Esophagus squamous epithelium (tissue), 5 donors: Measurements from ENCODE around the gene SNX20. TPM values are rescaled to one million over a fixed set of nuclear protein-coding genes. Genes with fewer than 3 reads are reported as not detected.

Experiments
- DNase-seq: peaks from one replicate; lab custom pipeline; 2025; lab: John Stamatoyannopoulos, UW
- H3K27ac ChIP-seq, 4 donors: fragments of 200-600 bp; sonication (generic); one replicate each; pipeline ENCODE4 v1.5.1; 2016 to 2019; ENCODE audit warnings: mild to moderate bottlenecking in 1 of 4
- H3K27me3 ChIP-seq, 4 donors: fragments of 200-600 bp; sonication (generic); 1 replicate in 3 of 4; 2 replicates in 1 of 4; pipeline versions ENCODE4 v1.5.1 to v1.6.0; 2017 to 2021; ENCODE audit warnings: antibody characterized with exemption in 1 of 4
- H3K36me3 ChIP-seq, 3 donors: fragments of 200-600 bp; sonication (generic); one replicate each; pipeline ENCODE4 v1.5.1; 2016 to 2019
- H3K4me1 ChIP-seq, 3 donors: fragments of 200-600 bp; sonication (generic); one replicate each; pipeline ENCODE4 v1.5.1; 2017 to 2019
- H3K4me3 ChIP-seq, 4 donors: fragments of 200-600 bp; sonication (generic); 1 replicate in 3 of 4; 2 replicates in 1 of 4; pipeline ENCODE4 v1.5.1; 2016 to 2019; ENCODE audit warnings: mild to moderate bottlenecking in 2 of 4, moderate library complexity in 1 of 4
- H3K9me3 ChIP-seq, 3 donors: fragments of 200-600 bp; sonication (generic); one replicate each; pipeline ENCODE4 v1.5.1; 2016 to 2019
- CTCF ChIP-seq, 6 experiments: fragments of 450-650 bp in 4 of 6; fragments of 200-600 bp in 2 of 6; sonication (generic) in 2 of 6; IDR thresholded peaks; one replicate each; pipeline ENCODE4 v1.5.1; 2016 to 2019; ENCODE audit warnings: antibody characterized with exemption in 6 of 6, mild to moderate bottlenecking in 4 of 6, moderate library complexity in 4 of 6
- POLR2A ChIP-seq, 4 donors: fragments of 450-650 bp; IDR thresholded peaks; one replicate each; pipeline ENCODE4 v1.6.1; 2017; ENCODE audit warnings: antibody characterized with exemption in 4 of 4, mild to moderate bottlenecking in 4 of 4, moderate library complexity in 3 of 4
- WGBS, 2 donors: methylation state at CpG; one replicate each; pipeline ENCODE4 v1.1.5; 2018; 5-methylcytosine and 5-hydroxymethylcytosine counted together
- intact Hi-C: fragments of 100-400 bp; cut with DNase I; formaldehyde crosslinking; loops from one replicate; pipeline ENCODE4 v1.15.0; 2022
- total RNA-seq, 4 donors: library from RNA; depleted of rRNA; stranded (reverse); fragments of >200 nt; gene quantifications; one replicate each; pipeline ENCODE4 v1.1.0, GENCODE V29; 2016
- donor health status: DM: yes; HTN: yes; CAD: no.

The SNX20 gene
- total RNA-seq, 4 donors from 2014 or later: 0.38 to 2.9 (median 1.7) TPM

- intact Hi-C loops: no loop called here
These were observed 7.8 kb upstream of the SNX20 start for GRCh38 chr16:50688867-50689266.

GRCh38 chr16:50688083-50688482 is 7.0 kb upstream of the SNX20 start:
- Histone ChIP-seq H3K4me3 (no peak overlapping the region), H3K9me3 (no peaks in the 10 kb centered on the region), H3K27ac (no peak overlapping the region), H3K27me3 (no peaks in the 10 kb centered on the region), H3K4me1 (peaks cover 0 to 26% (median 14%) of the 10 kb centered on the region in 3 donors), H3K36me3 (no peaks in the 10 kb centered on the region)
- TF ChIP-seq CTCF (IDR thresholded peaks at IDR 0.05): no peak
- TF ChIP-seq POLR2A (IDR thresholded peaks at IDR 0.05): no peak
- DNase-seq: no peak
- 32 to 59% methylated on average over 5 to 6 of the region's 12 CpGs for WGBS, 2 donors
- intact Hi-C loops: no loop called here

More at GRCh38 chr16:50688867-50689266, 7.8 kb upstream of the SNX20 start:
- DNase-seq: no peak
- Histone ChIP-seq H3K27ac (no peak overlapping the region), H3K4me1 (peaks cover 7 to 34% (median 18%) of the 10 kb centered on the region in 3 donors), H3K4me3 (no peak overlapping the region), H3K9me3 (no peaks in the 10 kb centered on the region), H3K27me3 (no peaks in the 10 kb centered on the region), H3K36me3 (no peaks in the 10 kb centered on the region)
- no peak for TF ChIP-seq CTCF (IDR thresholded peaks at IDR 0.05)
- WGBS, 2 donors: 50 to 61% methylated on average over 3 of the region's 3 CpGs

- H3K27ac ChIP-seq: peak overlapping the region; percentile 19 to 66 (median 46)
- peak in 1 of 6 experiments; percentile 32 for TF ChIP-seq CTCF (IDR thresholded peaks at IDR 0.05)
- TF ChIP-seq POLR2A (IDR thresholded peaks at IDR 0.05): no peak
- no peaks in the 10 kb centered on the region for H3K36me3 ChIP-seq
- WGBS, 2 donors: 52 to 72% methylated on average over 8 of the region's 8 CpGs
- peaks cover 0 to 22% (median 14%) of the 10 kb centered on the region in 3 donors for H3K4me1 ChIP-seq
- intact Hi-C loops: no loop called here
- H3K9me3 ChIP-seq: no peaks in the 10 kb centered on the region
- DNase-seq: no peak
- no peaks in the 10 kb centered on the region for H3K27me3 ChIP-seq
- H3K4me3 ChIP-seq: no peak overlapping the region
These were observed 4.5 kb upstream of the SNX20 start for GRCh38 chr16:50685462-50686063.

GRCh38 chr16:50684823-50685461 is 3.8 kb upstream of the SNX20 start:
- no peak overlapping the region for H3K4me3 ChIP-seq
- peak overlapping the region in 2 of 4 donors; percentile 52 to 66 for H3K27ac ChIP-seq
- H3K27me3 ChIP-seq: no peaks in the 10 kb centered on the region
- DNase-seq: no peak
- TF ChIP-seq CTCF (IDR thresholded peaks at IDR 0.05) (no peak), POLR2A (IDR thresholded peaks at IDR 0.05) (no peak)
- H3K36me3 ChIP-seq: no peaks in the 10 kb centered on the region
- peaks cover 0 to 22% (median 14%) of the 10 kb centered on the region in 3 donors for H3K4me1 ChIP-seq
- intact Hi-C loops: no loop called here
- 69 to 71% methylated on average over 11 of the region's 11 CpGs for WGBS, 2 donors
- no peaks in the 10 kb centered on the region for H3K9me3 ChIP-seq

- WGBS, 2 donors: 53 to 64% methylated on average over 6 to 13 of the region's 14 CpGs
- peak overlapping the region in 2 of 4 donors; percentile 43 to 66 for H3K27ac ChIP-seq
- DNase-seq: no peak
These were observed 2.7 kb upstream of the SNX20 start for GRCh38 chr16:50683689-50684374.

More at GRCh38 chr16:50683689-50684374, 2.7 kb upstream of the SNX20 start:
- no peak overlapping the region for H3K4me3 ChIP-seq
- intact Hi-C loops: no loop called here
- H3K27me3 ChIP-seq: no peaks in the 10 kb centered on the region
- no peaks in the 10 kb centered on the region for H3K9me3 ChIP-seq
- H3K36me3 ChIP-seq: no peaks in the 10 kb centered on the region
- H3K4me1 ChIP-seq: peaks cover 0 to 22% (median 14%) of the 10 kb centered on the region in 3 donors
- TF ChIP-seq POLR2A (IDR thresholded peaks at IDR 0.05) (no peak), CTCF (IDR thresholded peaks at IDR 0.05) (no peak)
